HepG2 (cell line): Measurements from ENCODE around the gene ADGRG6. TPM values are rescaled to one million over a fixed set of nuclear protein-coding genes. Genes with fewer than 3 reads are reported as not detected.

ENCODE experiments used
- CSRNP1 ChIP-seq: sonication (generic); formaldehyde crosslinking; IDR thresholded peaks from 2 replicates; pipeline ENCODE4 v1.8.1; 2023; ENCODE audit warnings: mild to moderate bottlenecking, missing genetic modification reagents
- GPN1 ChIP-seq: sonication (generic); formaldehyde crosslinking; IDR thresholded peaks from 2 replicates; pipeline ENCODE4 v1.5.1; 2020; ENCODE audit warnings: missing genetic modification reagents, borderline replicate concordance
- MTA3 ChIP-seq: sonication (generic); formaldehyde crosslinking; IDR thresholded peaks from 2 replicates; pipeline ENCODE4 v1.4.0; 2020; ENCODE audit warnings: missing genetic modification reagents
- NFE2L1 ChIP-seq: sonication (generic); formaldehyde crosslinking; IDR thresholded peaks from 2 replicates; pipeline ENCODE4 v1.4.0; 2020; ENCODE audit warnings: missing genetic modification reagents, mild to moderate bottlenecking, borderline replicate concordance
- REXO4 ChIP-seq: sonication (generic); formaldehyde crosslinking; IDR thresholded peaks from 2 replicates; pipeline ENCODE4 v1.8.0; 2022; ENCODE audit warnings: missing genetic modification reagents, mild to moderate bottlenecking, borderline replicate concordance
- RNF219 ChIP-seq: sonication (generic); formaldehyde crosslinking; IDR thresholded peaks from 2 replicates; pipeline ENCODE4 v1.5.0; 2020; ENCODE audit warnings: mild to moderate bottlenecking, missing genetic modification reagents
- SAP130 ChIP-seq: IDR thresholded peaks from 2 replicates; pipeline ENCODE4 v1.6.1; 2016; ENCODE audit warnings: low read depth
- SMAD1 ChIP-seq: sonication (generic); formaldehyde crosslinking; IDR thresholded peaks from 2 replicates; pipeline ENCODE4 v1.4.0; 2020; ENCODE audit warnings: missing genetic modification reagents, low read depth, mild to moderate bottlenecking, borderline replicate concordance
- ZBTB21 ChIP-seq: sonication (generic); formaldehyde crosslinking; IDR thresholded peaks from 2 replicates; pipeline ENCODE4 v1.4.0; 2020; ENCODE audit warnings: missing genetic modification reagents
- ZNF205 ChIP-seq: IDR thresholded peaks from 2 replicates; pipeline ENCODE4 v1.6.1; 2018; ENCODE audit warnings: missing biosample characterization, missing genetic modification reagents
- ZNF382 ChIP-seq: sonication (generic); formaldehyde crosslinking; IDR thresholded peaks from 2 replicates; pipeline ENCODE4 v1.5.0; 2020; ENCODE audit warnings: missing genetic modification reagents, mild to moderate bottlenecking, borderline replicate concordance
- ZNF556 ChIP-seq: sonication (generic); formaldehyde crosslinking; IDR thresholded peaks from 2 replicates; pipeline ENCODE4 v1.4.0; 2020; ENCODE audit warnings: mild to moderate bottlenecking, missing genetic modification reagents, borderline replicate concordance
- polyA plus RNA-seq, 8 experiments: library from polyadenylated mRNA; depleted of rRNA in 3 of 8; stranded (reverse) in 7 of 8; unstranded in 1 of 8; fragments of >200 nt; fragmentation: Illumina TruSeq in 4 of 8; extraction: Trizol in 4 of 8; gene quantifications; 2 replicates each; pipeline versions ENCODE4 v1.2.1 to v1.2.3, GENCODE V29; 2011 to 2016; ENCODE audit warnings: low read depth in 4 of 8, missing spikeins in 1 of 8, mixed read lengths in 1 of 8; ENCODE audit not compliant: insufficient read depth in 1 of 8
- total RNA-seq, 5 experiments: library from RNA; depleted of rRNA; stranded (reverse); fragments of >200 nt; fragmentation: Illumina TruSeq; extraction: Trizol; gene quantifications; 2 replicates each; pipeline ENCODE4 v1.2.3, GENCODE V29; 2016; ENCODE audit warnings: low read depth in 1 of 5
- TF ChIP-seq, protein P1 (sequence below): sonication (generic); formaldehyde crosslinking; IDR thresholded peaks from 2 replicates; pipeline ENCODE4 v1.4.0; 2020; ENCODE audit warnings: mild to moderate bottlenecking, missing genetic modification reagents, borderline replicate concordance
- TF ChIP-seq, protein P2 (sequence below): IDR thresholded peaks from 2 replicates; pipeline ENCODE4 v1.6.1; 2016; ENCODE audit warnings: low read depth
- TF ChIP-seq, protein P3 (sequence below): sonication (generic); formaldehyde crosslinking; IDR thresholded peaks from 2 replicates; pipeline ENCODE4 v1.4.0; 2020; ENCODE audit warnings: missing genetic modification reagents
- TF ChIP-seq, protein P4 (sequence below): IDR thresholded peaks from 2 replicates; pipeline ENCODE4 v1.6.1; 2016; ENCODE audit warnings: low read depth, control low read depth

The ADGRG6 gene
- total and polyA plus RNA-seq, 2 of the 13 experiments (the other 11 are each of a cell fraction or from before 2014, with no cell fraction given): 129 to 249 TPM

- TF ChIP-seq, protein P1, sequence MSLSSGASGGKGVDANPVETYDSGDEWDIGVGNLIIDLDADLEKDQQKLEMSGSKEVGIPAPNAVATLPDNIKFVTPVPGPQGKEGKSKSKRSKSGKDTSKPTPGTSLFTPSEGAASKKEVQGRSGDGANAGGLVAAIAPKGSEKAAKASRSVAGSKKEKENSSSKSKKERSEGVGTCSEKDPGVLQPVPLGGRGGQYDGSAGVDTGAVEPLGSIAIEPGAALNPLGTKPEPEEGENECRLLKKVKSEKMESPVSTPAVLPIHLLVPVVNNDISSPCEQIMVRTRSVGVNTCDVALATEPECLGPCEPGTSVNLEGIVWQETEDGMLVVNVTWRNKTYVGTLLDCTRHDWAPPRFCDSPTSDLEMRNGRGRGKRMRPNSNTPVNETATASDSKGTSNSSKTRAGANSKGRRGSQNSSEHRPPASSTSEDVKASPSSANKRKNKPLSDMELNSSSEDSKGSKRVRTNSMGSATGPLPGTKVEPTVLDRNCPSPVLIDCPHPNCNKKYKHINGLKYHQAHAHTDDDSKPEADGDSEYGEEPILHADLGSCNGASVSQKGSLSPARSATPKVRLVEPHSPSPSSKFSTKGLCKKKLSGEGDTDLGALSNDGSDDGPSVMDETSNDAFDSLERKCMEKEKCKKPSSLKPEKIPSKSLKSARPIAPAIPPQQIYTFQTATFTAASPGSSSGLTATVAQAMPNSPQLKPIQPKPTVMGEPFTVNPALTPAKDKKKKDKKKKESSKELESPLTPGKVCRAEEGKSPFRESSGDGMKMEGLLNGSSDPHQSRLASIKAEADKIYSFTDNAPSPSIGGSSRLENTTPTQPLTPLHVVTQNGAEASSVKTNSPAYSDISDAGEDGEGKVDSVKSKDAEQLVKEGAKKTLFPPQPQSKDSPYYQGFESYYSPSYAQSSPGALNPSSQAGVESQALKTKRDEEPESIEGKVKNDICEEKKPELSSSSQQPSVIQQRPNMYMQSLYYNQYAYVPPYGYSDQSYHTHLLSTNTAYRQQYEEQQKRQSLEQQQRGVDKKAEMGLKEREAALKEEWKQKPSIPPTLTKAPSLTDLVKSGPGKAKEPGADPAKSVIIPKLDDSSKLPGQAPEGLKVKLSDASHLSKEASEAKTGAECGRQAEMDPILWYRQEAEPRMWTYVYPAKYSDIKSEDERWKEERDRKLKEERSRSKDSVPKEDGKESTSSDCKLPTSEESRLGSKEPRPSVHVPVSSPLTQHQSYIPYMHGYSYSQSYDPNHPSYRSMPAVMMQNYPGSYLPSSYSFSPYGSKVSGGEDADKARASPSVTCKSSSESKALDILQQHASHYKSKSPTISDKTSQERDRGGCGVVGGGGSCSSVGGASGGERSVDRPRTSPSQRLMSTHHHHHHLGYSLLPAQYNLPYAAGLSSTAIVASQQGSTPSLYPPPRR (CRISPR knock-in tag): peak; percentile 82
- TF ChIP-seq, protein P2, sequence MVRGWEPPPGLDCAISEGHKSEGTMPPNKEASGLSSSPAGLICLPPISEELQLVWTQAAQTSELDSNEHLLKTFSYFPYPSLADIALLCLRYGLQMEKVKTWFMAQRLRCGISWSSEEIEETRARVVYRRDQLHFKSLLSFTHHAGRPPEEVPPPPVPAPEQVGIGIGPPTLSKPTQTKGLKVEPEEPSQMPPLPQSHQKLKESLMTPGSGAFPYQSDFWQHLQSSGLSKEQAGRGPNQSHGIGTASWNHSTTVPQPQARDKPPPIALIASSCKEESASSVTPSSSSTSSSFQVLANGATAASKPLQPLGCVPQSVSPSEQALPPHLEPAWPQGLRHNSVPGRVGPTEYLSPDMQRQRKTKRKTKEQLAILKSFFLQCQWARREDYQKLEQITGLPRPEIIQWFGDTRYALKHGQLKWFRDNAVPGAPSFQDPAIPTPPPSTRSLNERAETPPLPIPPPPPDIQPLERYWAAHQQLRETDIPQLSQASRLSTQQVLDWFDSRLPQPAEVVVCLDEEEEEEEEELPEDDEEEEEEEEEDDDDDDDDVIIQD (CRISPR knock-in tag): peak; percentile 97
- TF ChIP-seq RNF219 (CRISPR knock-in tag): 0 out of 2 replicates have a peak, but pooled peaks have one; percentile 62
- TF ChIP-seq, protein P3, sequence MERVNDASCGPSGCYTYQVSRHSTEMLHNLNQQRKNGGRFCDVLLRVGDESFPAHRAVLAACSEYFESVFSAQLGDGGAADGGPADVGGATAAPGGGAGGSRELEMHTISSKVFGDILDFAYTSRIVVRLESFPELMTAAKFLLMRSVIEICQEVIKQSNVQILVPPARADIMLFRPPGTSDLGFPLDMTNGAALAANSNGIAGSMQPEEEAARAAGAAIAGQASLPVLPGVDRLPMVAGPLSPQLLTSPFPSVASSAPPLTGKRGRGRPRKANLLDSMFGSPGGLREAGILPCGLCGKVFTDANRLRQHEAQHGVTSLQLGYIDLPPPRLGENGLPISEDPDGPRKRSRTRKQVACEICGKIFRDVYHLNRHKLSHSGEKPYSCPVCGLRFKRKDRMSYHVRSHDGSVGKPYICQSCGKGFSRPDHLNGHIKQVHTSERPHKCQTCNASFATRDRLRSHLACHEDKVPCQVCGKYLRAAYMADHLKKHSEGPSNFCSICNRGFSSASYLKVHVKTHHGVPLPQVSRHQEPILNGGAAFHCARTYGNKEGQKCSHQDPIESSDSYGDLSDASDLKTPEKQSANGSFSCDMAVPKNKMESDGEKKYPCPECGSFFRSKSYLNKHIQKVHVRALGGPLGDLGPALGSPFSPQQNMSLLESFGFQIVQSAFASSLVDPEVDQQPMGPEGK: peak; percentile 32; the same call in 1 of the 2 replicates
- no peak for TF ChIP-seq ZNF382 (CRISPR knock-in tag)
- TF ChIP-seq GPN1 (CRISPR knock-in tag): no peak
- peak; percentile 90 for TF ChIP-seq SAP130 (CRISPR knock-in tag)
- no peak for TF ChIP-seq REXO4 (CRISPR knock-in tag)
- no peak for TF ChIP-seq SMAD1 (CRISPR knock-in tag)
- TF ChIP-seq ZNF205: peak; percentile 55; the same call in 1 of the 2 replicates
- TF ChIP-seq CSRNP1 (CRISPR knock-in tag): no peak
- TF ChIP-seq NFE2L1: no peak
- TF ChIP-seq, protein P4, sequence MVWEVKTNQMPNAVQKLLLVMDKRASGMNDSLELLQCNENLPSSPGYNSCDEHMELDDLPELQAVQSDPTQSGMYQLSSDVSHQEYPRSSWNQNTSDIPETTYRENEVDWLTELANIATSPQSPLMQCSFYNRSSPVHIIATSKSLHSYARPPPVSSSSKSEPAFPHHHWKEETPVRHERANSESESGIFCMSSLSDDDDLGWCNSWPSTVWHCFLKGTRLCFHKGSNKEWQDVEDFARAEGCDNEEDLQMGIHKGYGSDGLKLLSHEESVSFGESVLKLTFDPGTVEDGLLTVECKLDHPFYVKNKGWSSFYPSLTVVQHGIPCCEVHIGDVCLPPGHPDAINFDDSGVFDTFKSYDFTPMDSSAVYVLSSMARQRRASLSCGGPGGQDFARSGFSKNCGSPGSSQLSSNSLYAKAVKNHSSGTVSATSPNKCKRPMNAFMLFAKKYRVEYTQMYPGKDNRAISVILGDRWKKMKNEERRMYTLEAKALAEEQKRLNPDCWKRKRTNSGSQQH (CRISPR knock-in tag): no peak
- no peak for TF ChIP-seq ZBTB21 (CRISPR knock-in tag)
- TF ChIP-seq MTA3 (CRISPR knock-in tag): no peak
- TF ChIP-seq ZNF556 (CRISPR knock-in tag): no peak
These were observed 36.3 kb upstream of the ADGRG6 start (continued) for GRCh38 chr6:142265476-142265875.
